Measurements from ENCODE around the gene CTNNA2.

DNA sequence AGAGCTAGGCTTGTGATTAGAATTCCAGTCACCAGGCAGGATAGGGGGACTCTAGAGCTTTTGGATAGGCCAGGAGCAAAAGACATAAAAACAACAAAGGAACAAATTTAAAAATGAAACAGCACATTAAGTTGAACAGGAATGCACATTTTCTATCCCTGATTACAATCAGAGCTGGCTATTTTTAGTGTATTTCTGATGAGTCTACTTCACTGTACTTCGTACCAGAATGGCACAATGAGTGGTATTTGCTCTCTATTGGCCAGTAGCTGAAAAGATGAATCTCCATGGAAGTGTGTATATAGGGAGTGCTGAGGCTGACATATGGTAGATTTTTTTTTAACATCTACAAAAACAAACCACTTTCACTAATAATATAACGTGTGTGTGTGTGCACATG, 825.9 kb downstream of the CTNNA2 start:
- TF ChIP-seq, protein P1, sequence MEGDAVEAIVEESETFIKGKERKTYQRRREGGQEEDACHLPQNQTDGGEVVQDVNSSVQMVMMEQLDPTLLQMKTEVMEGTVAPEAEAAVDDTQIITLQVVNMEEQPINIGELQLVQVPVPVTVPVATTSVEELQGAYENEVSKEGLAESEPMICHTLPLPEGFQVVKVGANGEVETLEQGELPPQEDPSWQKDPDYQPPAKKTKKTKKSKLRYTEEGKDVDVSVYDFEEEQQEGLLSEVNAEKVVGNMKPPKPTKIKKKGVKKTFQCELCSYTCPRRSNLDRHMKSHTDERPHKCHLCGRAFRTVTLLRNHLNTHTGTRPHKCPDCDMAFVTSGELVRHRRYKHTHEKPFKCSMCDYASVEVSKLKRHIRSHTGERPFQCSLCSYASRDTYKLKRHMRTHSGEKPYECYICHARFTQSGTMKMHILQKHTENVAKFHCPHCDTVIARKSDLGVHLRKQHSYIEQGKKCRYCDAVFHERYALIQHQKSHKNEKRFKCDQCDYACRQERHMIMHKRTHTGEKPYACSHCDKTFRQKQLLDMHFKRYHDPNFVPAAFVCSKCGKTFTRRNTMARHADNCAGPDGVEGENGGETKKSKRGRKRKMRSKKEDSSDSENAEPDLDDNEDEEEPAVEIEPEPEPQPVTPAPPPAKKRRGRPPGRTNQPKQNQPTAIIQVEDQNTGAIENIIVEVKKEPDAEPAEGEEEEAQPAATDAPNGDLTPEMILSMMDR (IDR thresholded peaks at IDR 0.05): no peak
- TF ChIP-seq POLR2AphosphoS5 (IDR thresholded peaks at IDR 0.05) (no peak), POLR2A (IDR thresholded peaks at IDR 0.05) (no peak)
